SK-N-SH (cell line): ENCODE data around the gene ALOX5AP. TPM values are rescaled to one million over a fixed set of nuclear protein-coding genes. Genes with fewer than 3 reads are reported as not detected.

Experiments
- CTCF ChIA-PET: fragments of 300-600, 350-600 bp; formaldehyde crosslinking; extraction: SDS; loops from one replicate; lab custom pipeline; 2021; lab: Yijun Ruan, JAX
- POLR2A ChIA-PET: fragments of 350-600 bp; sonication (Branson Sonifier 250); formaldehyde crosslinking; extraction: SDS; loops from one replicate; lab custom pipeline; 2020; ENCODE audit warnings: antibody characterized with exemption, inconsistent platforms; lab: Yijun Ruan, JAX
- DNase-seq: peaks from one replicate; pipeline ENCODE4 v3.0.0; 2012
- H2AFZ ChIP-seq: fragments of 200-600 bp; sonication (generic); 2 replicates; pipeline ENCODE4 v1.8.1; 2016; ENCODE audit warnings: antibody characterized with exemption, mild to moderate bottlenecking, low read depth
- H3F3A ChIP-seq: fragments of 200-600 bp; sonication (generic); replicated peaks from 2 replicates; pipeline ENCODE3; 2016; ENCODE audit warnings: antibody characterized with exemption, mild to moderate bottlenecking; ENCODE audit not compliant: insufficient read depth
- H3K27ac ChIP-seq, 2 experiments: fragments of 200-500 bp in 1 of 2; fragments of 200-600 bp in 1 of 2; sonication (Bioruptor generic) in 1 of 2; sonication (generic), shearing (Covaris generic) in 1 of 2; 2 replicates each; pipeline versions ENCODE4 v1.5.1 to v1.6.1; 2014 to 2016; ENCODE audit warnings: low read depth in 2 of 2, inconsistent platforms in 1 of 2, low read length in 1 of 2, mild to moderate bottlenecking in 1 of 2, mixed read lengths in 1 of 2
- H3K27me3 ChIP-seq: fragments of 200-600 bp; sonication (generic), shearing (Covaris generic); 2 replicates; pipeline ENCODE4 v1.6.1; 2016; ENCODE audit warnings: mixed run types; ENCODE audit not compliant: insufficient read depth
- H3K36me3 ChIP-seq, 2 experiments: fragments of 200-500 bp in 1 of 2; fragments of 200-600 bp in 1 of 2; sonication (Bioruptor generic) in 1 of 2; sonication (generic) in 1 of 2; replicated peaks in 1 of 2; 2 replicates each; pipeline versions ENCODE3 to v1.5.1; 2014 to 2016; ENCODE audit warnings: low read length in 1 of 2, mild to moderate bottlenecking in 1 of 2; ENCODE audit not compliant: insufficient read depth in 2 of 2, control insufficient read depth in 1 of 2
- H3K4me1 ChIP-seq, 2 experiments: fragments of 200-500 bp in 1 of 2; fragments of 200-600 bp in 1 of 2; sonication (Bioruptor generic) in 1 of 2; sonication (generic), shearing (Covaris generic) in 1 of 2; 2 replicates each; pipeline versions ENCODE4 v1.5.1 to v1.6.1; 2014 to 2016; ENCODE audit warnings: low read depth in 1 of 2, low read length in 1 of 2, mixed run types in 1 of 2; ENCODE audit not compliant: insufficient read depth in 2 of 2, control insufficient read depth in 1 of 2
- H3K4me2 ChIP-seq: fragments of 200-600 bp; sonication (generic), shearing (Covaris generic); 2 replicates; pipeline ENCODE4 v1.6.1; 2017; ENCODE audit warnings: mixed run types
- H3K4me3 ChIP-seq, 2 experiments: fragments of 200-500 bp in 1 of 2; fragments of 200-600 bp in 1 of 2; sonication (Bioruptor generic) in 1 of 2; sonication (generic), shearing (Covaris generic) in 1 of 2; 2 replicates each; pipeline versions ENCODE4 v1.5.1 to v1.8.1; 2014 to 2016; ENCODE audit warnings: low read depth in 2 of 2, inconsistent platforms in 1 of 2, low read length in 1 of 2, mild to moderate bottlenecking in 1 of 2, mixed read lengths in 1 of 2, moderate library complexity in 1 of 2
- H3K79me2 ChIP-seq: fragments of 200-600 bp; sonication (generic); 2 replicates; pipeline ENCODE4 v1.8.1; 2017; ENCODE audit warnings: mild to moderate bottlenecking; ENCODE audit not compliant: insufficient read depth
- H3K9ac ChIP-seq: fragments of 200-600 bp; sonication (generic); 2 replicates; pipeline ENCODE4 v1.6.1; 2017; ENCODE audit warnings: mixed run types
- H3K9me2 ChIP-seq: fragments of 200-600 bp; sonication (generic); 2 replicates; pipeline ENCODE4 v1.6.1; 2017; ENCODE audit warnings: mixed run types
- H3K9me3 ChIP-seq: fragments of 200-600 bp; sonication (generic); 2 replicates; pipeline ENCODE4 v1.6.1; 2017; ENCODE audit warnings: mixed run types, mild to moderate bottlenecking, moderate library complexity
- H4K20me1 ChIP-seq: fragments of 200-600 bp; sonication (generic); 2 replicates; pipeline ENCODE4 v1.6.1; 2017; ENCODE audit warnings: mild to moderate bottlenecking, mixed run types; ENCODE audit not compliant: insufficient read depth
- CHD2 ChIP-seq: fragments of 150-350 bp; IDR thresholded peaks from 2 replicates; pipeline ENCODE4 v1.6.1; 2018; ENCODE audit warnings: low read length; ENCODE audit not compliant: partially characterized antibody
- ELF1 ChIP-seq: IDR thresholded peaks from 2 replicates; pipeline ENCODE4 v1.4.0; 2012
- EP300 ChIP-seq, 2 experiments: IDR thresholded peaks; 2 replicates each; pipeline versions ENCODE4 v1.4.0 to v1.6.1; 2012; ENCODE audit warnings: borderline replicate concordance in 1 of 2, low read depth in 1 of 2, low read length in 1 of 2
- EZH2phosphoT487 ChIP-seq: fragments of 200-600 bp; sonication (generic); IDR thresholded peaks from 2 replicates; pipeline ENCODE4 v1.6.1; 2017; ENCODE audit warnings: low read depth, mixed run types, mild to moderate bottlenecking, antibody characterized with exemption, moderate library complexity, borderline replicate concordance
- FOXJ3 ChIP-seq: sonication (generic); formaldehyde crosslinking; IDR thresholded peaks from 2 replicates; pipeline ENCODE4 v1.5.1; 2020; ENCODE audit warnings: mild to moderate bottlenecking, missing genetic modification reagents
- FOXM1 ChIP-seq: IDR thresholded peaks from 2 replicates; pipeline ENCODE4 v1.4.0; 2012; ENCODE audit warnings: low read depth, mild to moderate bottlenecking
- GABPA ChIP-seq: IDR thresholded peaks from 2 replicates; pipeline ENCODE4 v1.4.0; 2012; ENCODE audit warnings: low read depth, mild to moderate bottlenecking
- IRF3 ChIP-seq: fragments of 150-350 bp; IDR thresholded peaks from 2 replicates; pipeline ENCODE4 v1.6.1; 2016; ENCODE audit warnings: mild to moderate bottlenecking, low read depth, low read length
- JUND ChIP-seq: IDR thresholded peaks from 2 replicates; pipeline ENCODE4 v1.4.0; 2012
- MAX ChIP-seq: IDR thresholded peaks from 2 replicates; pipeline ENCODE4 v1.4.0; 2012; ENCODE audit warnings: low read depth
- NFIC ChIP-seq: IDR thresholded peaks from 2 replicates; pipeline ENCODE4 v1.4.0; 2012; ENCODE audit warnings: borderline replicate concordance
- NRF1 ChIP-seq: IDR thresholded peaks from 2 replicates; pipeline ENCODE4 v1.6.1; 2012; ENCODE audit warnings: low read depth, mild to moderate bottlenecking, low read length
- PBX3 ChIP-seq: IDR thresholded peaks from 2 replicates; pipeline ENCODE4; 2012
- POLR2AphosphoS5 ChIP-seq: IDR thresholded peaks from 2 replicates; pipeline ENCODE4 v1.6.1; 2012; ENCODE audit warnings: low read depth, low read length
- RCOR1 ChIP-seq: fragments of 150-350 bp; IDR thresholded peaks from 2 replicates; pipeline ENCODE4 v1.6.1; 2017; ENCODE audit warnings: antibody characterized with exemption, low read length
- RFX5 ChIP-seq: IDR thresholded peaks from 2 replicates; pipeline ENCODE4 v1.6.1; 2012; ENCODE audit warnings: mild to moderate bottlenecking, improper control_type of control experiment, low read length
- SIN3A ChIP-seq: IDR thresholded peaks from 2 replicates; pipeline ENCODE4 v1.6.1; 2012; ENCODE audit warnings: low read depth, mild to moderate bottlenecking, low read length, moderate library complexity, borderline replicate concordance
- TAF1 ChIP-seq: IDR thresholded peaks from 2 replicates; pipeline ENCODE4 v1.6.1; 2012; ENCODE audit warnings: low read depth, mild to moderate bottlenecking, low read length, moderate library complexity, borderline replicate concordance
- TEAD4 ChIP-seq: IDR thresholded peaks from 2 replicates; pipeline ENCODE4 v1.4.0; 2012; ENCODE audit warnings: mild to moderate bottlenecking, borderline replicate concordance; ENCODE audit not compliant: insufficient read depth
- WGBS: methylation state at CpG from one replicate; pipeline ENCODE4 v1.1.6; 2017; ENCODE audit warnings: low lambda C conversion rate; 5-methylcytosine and 5-hydroxymethylcytosine counted together
- polyA plus RNA-seq, 3 experiments: library from polyadenylated mRNA; depleted of rRNA; stranded (reverse); fragments of >200 nt; gene quantifications; 2 replicates each; pipeline ENCODE4 v1.2.3, GENCODE V29; 2012
- TF ChIP-seq, protein P1 (sequence below): fragments of 200-600 bp; sonication (generic); IDR thresholded peaks from 2 replicates; pipeline ENCODE4 v1.6.1; 2017; ENCODE audit warnings: antibody characterized with exemption, mild to moderate bottlenecking, moderate library complexity
- TF ChIP-seq, protein P2 (sequence below): IDR thresholded peaks from 2 replicates; pipeline ENCODE4 v1.4.0; 2012; ENCODE audit warnings: low read depth, borderline replicate concordance
- TF ChIP-seq, protein P3 (sequence below): IDR thresholded peaks from 2 replicates; pipeline ENCODE4 v1.4.0; 2012; ENCODE audit warnings: low read depth, borderline replicate concordance

ALOX5AP gene
- polyA plus RNA-seq, 1 of the 3 experiments (the other 2 are of a cell fraction), result 1.3 TPM

DNA sequence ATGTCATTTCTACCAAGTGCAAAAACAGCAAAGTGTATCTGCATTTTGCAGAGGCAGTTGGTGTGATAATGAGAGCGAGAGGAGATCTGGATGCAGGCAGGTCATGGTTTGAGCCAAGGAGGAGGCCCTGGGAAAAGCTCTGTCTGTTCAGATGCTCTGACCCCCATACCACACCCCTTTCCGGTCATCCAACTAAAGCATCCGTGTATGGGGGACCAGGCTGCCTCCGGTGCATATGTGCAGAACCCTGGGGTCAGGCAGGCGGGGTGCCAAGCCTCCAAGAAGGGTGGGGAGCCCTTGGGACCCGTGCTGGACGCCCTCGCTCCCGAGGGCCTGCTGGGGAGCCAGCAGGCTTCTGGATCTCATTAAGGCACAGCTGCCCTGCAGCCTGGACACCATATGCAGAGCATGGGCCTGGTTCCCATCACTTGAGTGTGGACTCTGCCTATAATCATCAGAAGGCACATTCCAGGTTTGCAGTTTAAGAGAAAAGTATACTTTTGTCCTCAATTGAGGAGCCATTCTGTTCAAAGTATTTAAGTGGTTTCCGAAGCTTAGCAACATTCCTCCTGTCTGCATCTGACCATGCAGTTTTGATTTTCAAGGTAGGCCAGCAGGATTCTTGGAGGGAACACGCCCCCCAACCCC is 56.1 kb downstream of the ALOX5AP start (continued):
- TF ChIP-seq IRF3 (no peak), NFIC (peak; percentile 82; the same call in 1 of the 2 replicates), FOXJ3 (peak; percentile 95), CHD2 (peak; percentile 89), NRF1 (no peak), POLR2AphosphoS5 (peak; percentile 99), ELF1 (no peak), TAF1 (no peak), RFX5 (no peak)

GRCh38 chr13:30792285-30793000 is 57.1 kb downstream of the ALOX5AP start:
- Histone ChIP-seq H3K36me3 (no peaks in the 10 kb centered on the region), H3K4me1 (peaks cover 32 to 42% of the 10 kb centered on the region in 2 experiments), H3K79me2 (no peaks in the 10 kb centered on the region), H4K20me1 (no peaks in the 10 kb centered on the region), H3K4me3 (0 out of 4 replicates have a peak overlapping the region, but pooled peaks of 1 of the 2 experiments have one; percentile 1), H3K9ac (peak overlapping the region; percentile 14; the same call in 1 of the 2 replicates), H3K27me3 (no peaks in the 10 kb centered on the region), H3K4me2 (peak overlapping the region; percentile 48), H3K9me3 (no peaks in the 10 kb centered on the region), H3F3A (peaks cover 3% of the 10 kb centered on the region), H3K27ac (peak overlapping the region; percentile 70 to 93), H2AFZ (no peak overlapping the region), H3K9me2 (no peaks in the 10 kb centered on the region)
- WGBS, result 13% methylated on average over 11 of the region's 12 CpGs
- POLR2A ChIA-PET, result interaction anchor here (1.6 to 2.5 kb wide), 4 partner anchors 12 to 327 kb away, joined by 5 to 13 read pairs (median 8); partner anchors contain the start of genes HMGB1 and USPL1
- DNase-seq, result peak; percentile 75
- CTCF ChIA-PET, result interaction anchor here (0.5 to 3.7 kb wide), 15 partner anchors 10 to 677 kb away, joined by 3 to 19 read pairs (median 5); no protein-coding TSS in a partner anchor
- peak; percentile 84 for TF ChIP-seq FOXJ3
- TF ChIP-seq PBX3, result peak; percentile 87
- TF ChIP-seq RFX5, result no peak
- TF ChIP-seq, protein P1, sequence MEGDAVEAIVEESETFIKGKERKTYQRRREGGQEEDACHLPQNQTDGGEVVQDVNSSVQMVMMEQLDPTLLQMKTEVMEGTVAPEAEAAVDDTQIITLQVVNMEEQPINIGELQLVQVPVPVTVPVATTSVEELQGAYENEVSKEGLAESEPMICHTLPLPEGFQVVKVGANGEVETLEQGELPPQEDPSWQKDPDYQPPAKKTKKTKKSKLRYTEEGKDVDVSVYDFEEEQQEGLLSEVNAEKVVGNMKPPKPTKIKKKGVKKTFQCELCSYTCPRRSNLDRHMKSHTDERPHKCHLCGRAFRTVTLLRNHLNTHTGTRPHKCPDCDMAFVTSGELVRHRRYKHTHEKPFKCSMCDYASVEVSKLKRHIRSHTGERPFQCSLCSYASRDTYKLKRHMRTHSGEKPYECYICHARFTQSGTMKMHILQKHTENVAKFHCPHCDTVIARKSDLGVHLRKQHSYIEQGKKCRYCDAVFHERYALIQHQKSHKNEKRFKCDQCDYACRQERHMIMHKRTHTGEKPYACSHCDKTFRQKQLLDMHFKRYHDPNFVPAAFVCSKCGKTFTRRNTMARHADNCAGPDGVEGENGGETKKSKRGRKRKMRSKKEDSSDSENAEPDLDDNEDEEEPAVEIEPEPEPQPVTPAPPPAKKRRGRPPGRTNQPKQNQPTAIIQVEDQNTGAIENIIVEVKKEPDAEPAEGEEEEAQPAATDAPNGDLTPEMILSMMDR, result peak; percentile 53
- peak; percentile 83 for TF ChIP-seq POLR2AphosphoS5
- peak; percentile 81 for TF ChIP-seq FOXM1
- peak; percentile 86 to 91; a peak in 3 of 4 replicates for TF ChIP-seq EP300 (IDR thresholded peaks at IDR 0.05; ENCODE audit: borderline replicate concordance in 1 of 2, low read depth in 1 of 2, low read length in 1 of 2)
- peak; percentile 58; the same call in 1 of the 2 replicates for TF ChIP-seq SIN3A
- peak; percentile 84 for TF ChIP-seq JUND
- TF ChIP-seq CHD2, result peak; percentile 74
- TF ChIP-seq EZH2phosphoT487, result no peak
- TF ChIP-seq, protein P2, sequence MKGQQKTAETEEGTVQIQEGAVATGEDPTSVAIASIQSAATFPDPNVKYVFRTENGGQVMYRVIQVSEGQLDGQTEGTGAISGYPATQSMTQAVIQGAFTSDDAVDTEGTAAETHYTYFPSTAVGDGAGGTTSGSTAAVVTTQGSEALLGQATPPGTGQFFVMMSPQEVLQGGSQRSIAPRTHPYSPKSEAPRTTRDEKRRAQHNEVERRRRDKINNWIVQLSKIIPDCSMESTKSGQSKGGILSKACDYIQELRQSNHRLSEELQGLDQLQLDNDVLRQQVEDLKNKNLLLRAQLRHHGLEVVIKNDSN, result no peak
- TF ChIP-seq NRF1, result no peak
- peak; percentile 94 for TF ChIP-seq RCOR1
- TF ChIP-seq MAX, result peak; percentile 86
- TF ChIP-seq, protein P3, sequence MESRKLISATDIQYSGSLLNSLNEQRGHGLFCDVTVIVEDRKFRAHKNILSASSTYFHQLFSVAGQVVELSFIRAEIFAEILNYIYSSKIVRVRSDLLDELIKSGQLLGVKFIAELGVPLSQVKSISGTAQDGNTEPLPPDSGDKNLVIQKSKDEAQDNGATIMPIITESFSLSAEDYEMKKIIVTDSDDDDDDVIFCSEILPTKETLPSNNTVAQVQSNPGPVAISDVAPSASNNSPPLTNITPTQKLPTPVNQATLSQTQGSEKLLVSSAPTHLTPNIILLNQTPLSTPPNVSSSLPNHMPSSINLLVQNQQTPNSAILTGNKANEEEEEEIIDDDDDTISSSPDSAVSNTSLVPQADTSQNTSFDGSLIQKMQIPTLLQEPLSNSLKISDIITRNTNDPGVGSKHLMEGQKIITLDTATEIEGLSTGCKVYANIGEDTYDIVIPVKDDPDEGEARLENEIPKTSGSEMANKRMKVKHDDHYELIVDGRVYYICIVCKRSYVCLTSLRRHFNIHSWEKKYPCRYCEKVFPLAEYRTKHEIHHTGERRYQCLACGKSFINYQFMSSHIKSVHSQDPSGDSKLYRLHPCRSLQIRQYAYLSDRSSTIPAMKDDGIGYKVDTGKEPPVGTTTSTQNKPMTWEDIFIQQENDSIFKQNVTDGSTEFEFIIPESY, result peak; percentile 59; the same call in 1 of the 2 replicates
- peak; percentile 88 for TF ChIP-seq TEAD4
- TF ChIP-seq GABPA, result 0 out of 2 replicates have a peak, but pooled peaks have one; percentile 2
